OCI-LY3 (cell line): ENCODE data around the gene RTN4RL1.

ENCODE experiments used
- EZH2phosphoT487 ChIP-seq: fragments of 200-600 bp; shearing (Covaris generic); IDR thresholded peaks from 2 replicates; pipeline ENCODE4 v1.6.1; 2018; ENCODE audit warnings: antibody characterized with exemption, mixed run types, low read depth
- TF ChIP-seq, protein P1 (sequence below): fragments of 200-600, 300-600 bp; sonication (generic); IDR thresholded peaks from 2 replicates; pipeline ENCODE4 v1.5.1; 2014; ENCODE audit warnings: antibody characterized with exemption, low read length, low read depth

DNA sequence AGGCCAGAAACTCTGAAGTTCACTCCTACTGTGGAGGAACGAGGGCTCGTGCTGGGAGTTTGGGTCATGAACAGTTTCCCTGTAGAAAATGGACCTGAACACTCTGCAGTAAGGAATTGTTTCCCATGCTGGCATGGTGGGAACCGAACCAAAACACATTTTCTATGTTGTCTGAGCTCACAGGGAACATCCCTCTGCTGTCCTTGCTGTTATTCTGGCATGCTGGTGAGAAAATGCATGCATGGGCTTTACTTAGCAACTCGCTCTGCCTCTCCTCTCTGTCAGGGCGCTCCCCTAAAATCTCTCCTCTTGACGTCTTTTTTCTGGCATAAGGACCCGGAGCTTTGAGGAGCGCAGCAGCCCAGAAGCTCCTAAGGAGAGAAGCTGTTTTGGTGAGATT lies 5.4 kb downstream of the RTN4RL1 start:
- TF ChIP-seq, protein P1, sequence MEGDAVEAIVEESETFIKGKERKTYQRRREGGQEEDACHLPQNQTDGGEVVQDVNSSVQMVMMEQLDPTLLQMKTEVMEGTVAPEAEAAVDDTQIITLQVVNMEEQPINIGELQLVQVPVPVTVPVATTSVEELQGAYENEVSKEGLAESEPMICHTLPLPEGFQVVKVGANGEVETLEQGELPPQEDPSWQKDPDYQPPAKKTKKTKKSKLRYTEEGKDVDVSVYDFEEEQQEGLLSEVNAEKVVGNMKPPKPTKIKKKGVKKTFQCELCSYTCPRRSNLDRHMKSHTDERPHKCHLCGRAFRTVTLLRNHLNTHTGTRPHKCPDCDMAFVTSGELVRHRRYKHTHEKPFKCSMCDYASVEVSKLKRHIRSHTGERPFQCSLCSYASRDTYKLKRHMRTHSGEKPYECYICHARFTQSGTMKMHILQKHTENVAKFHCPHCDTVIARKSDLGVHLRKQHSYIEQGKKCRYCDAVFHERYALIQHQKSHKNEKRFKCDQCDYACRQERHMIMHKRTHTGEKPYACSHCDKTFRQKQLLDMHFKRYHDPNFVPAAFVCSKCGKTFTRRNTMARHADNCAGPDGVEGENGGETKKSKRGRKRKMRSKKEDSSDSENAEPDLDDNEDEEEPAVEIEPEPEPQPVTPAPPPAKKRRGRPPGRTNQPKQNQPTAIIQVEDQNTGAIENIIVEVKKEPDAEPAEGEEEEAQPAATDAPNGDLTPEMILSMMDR, result no peak
- no peak for TF ChIP-seq EZH2phosphoT487
